MM.1S (cell line): Measurements from ENCODE around the gene PKDCC.

Experiments
- EZH2phosphoT487 ChIP-seq: fragments of 300-600 bp; sonication (generic); IDR thresholded peaks from 2 replicates; pipeline ENCODE4 v1.6.1; 2018; ENCODE audit warnings: antibody characterized with exemption, low read length
- TF ChIP-seq, protein P1 (sequence below): fragments of 300-600 bp; sonication (generic); IDR thresholded peaks from 2 replicates; pipeline ENCODE4 v1.5.1; 2016; ENCODE audit warnings: antibody characterized with exemption, low read length, mixed read lengths

DNA sequence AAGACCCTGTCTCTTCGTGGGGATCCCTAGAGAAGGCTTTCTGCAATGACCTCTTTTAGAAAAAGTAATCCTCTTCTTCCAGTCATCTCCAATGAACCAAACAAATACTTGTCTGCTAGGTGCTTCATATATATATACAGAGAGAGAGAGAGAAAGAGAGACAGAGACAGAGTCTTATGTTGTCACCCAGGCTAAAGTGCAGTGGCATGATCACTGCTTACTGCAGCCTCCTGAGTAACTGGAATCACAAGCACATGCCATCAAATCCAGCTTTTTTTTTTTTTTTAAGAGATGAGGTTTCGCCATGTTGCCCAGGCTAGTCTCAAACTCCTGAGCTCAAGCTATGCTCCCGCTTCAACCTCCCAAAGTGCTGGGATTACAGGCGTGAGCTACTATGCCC is 18.6 kb upstream of the PKDCC start:
- TF ChIP-seq EZH2phosphoT487: no peak
- TF ChIP-seq, protein P1, sequence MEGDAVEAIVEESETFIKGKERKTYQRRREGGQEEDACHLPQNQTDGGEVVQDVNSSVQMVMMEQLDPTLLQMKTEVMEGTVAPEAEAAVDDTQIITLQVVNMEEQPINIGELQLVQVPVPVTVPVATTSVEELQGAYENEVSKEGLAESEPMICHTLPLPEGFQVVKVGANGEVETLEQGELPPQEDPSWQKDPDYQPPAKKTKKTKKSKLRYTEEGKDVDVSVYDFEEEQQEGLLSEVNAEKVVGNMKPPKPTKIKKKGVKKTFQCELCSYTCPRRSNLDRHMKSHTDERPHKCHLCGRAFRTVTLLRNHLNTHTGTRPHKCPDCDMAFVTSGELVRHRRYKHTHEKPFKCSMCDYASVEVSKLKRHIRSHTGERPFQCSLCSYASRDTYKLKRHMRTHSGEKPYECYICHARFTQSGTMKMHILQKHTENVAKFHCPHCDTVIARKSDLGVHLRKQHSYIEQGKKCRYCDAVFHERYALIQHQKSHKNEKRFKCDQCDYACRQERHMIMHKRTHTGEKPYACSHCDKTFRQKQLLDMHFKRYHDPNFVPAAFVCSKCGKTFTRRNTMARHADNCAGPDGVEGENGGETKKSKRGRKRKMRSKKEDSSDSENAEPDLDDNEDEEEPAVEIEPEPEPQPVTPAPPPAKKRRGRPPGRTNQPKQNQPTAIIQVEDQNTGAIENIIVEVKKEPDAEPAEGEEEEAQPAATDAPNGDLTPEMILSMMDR: no peak
